ENCODE measurements around the gene ZSCAN2.

ZSCAN2 gene

DNA sequence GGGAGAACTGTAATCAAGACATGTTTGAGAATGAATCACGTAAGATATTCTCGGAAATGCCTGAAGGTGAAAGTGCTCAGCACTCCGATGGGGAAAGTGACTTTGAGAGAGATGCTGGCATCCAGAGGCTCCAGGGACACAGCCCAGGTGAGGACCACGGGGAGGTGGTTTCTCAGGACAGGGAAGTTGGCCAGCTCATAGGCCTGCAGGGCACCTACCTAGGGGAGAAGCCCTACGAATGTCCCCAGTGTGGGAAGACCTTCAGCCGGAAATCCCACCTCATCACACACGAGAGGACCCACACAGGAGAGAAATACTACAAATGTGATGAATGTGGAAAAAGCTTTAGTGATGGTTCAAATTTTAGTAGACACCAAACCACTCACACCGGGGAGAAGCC is 19.8 kb downstream of the ZSCAN2 start:
- TF ChIP-seq, protein P1, sequence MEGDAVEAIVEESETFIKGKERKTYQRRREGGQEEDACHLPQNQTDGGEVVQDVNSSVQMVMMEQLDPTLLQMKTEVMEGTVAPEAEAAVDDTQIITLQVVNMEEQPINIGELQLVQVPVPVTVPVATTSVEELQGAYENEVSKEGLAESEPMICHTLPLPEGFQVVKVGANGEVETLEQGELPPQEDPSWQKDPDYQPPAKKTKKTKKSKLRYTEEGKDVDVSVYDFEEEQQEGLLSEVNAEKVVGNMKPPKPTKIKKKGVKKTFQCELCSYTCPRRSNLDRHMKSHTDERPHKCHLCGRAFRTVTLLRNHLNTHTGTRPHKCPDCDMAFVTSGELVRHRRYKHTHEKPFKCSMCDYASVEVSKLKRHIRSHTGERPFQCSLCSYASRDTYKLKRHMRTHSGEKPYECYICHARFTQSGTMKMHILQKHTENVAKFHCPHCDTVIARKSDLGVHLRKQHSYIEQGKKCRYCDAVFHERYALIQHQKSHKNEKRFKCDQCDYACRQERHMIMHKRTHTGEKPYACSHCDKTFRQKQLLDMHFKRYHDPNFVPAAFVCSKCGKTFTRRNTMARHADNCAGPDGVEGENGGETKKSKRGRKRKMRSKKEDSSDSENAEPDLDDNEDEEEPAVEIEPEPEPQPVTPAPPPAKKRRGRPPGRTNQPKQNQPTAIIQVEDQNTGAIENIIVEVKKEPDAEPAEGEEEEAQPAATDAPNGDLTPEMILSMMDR (conservative IDR thresholded peaks at IDR 0.05), result no peak
- no peak for TF ChIP-seq ZFX (IDR thresholded peaks at IDR 0.05)
- H3K27ac ChIP-seq, result no peak overlapping the region

DNA sequence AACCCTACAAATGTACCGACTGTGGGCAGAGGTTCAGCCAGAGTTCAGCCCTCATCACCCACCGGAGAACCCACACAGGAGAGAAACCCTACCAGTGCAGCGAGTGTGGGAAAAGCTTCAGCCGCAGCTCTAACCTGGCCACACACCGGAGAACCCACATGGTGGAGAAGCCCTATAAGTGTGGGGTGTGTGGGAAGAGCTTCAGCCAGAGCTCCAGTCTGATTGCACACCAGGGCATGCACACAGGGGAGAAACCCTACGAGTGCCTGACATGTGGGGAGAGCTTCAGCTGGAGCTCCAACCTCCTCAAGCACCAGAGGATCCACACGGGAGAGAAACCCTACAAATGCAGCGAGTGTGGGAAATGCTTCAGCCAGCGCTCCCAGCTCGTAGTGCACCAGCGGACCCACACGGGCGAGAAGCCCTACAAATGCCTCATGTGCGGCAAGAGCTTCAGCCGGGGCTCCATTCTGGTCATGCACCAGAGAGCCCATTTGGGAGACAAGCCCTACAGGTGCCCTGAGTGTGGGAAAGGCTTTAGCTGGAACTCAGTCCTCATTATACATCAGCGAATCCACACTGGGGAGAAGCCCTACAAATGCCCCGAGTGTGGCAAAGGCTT is 20.7 kb downstream of the ZSCAN2 start:
- TF ChIP-seq, protein P1 (conservative IDR thresholded peaks at IDR 0.05), result no peak
- no peak for TF ChIP-seq ZFX (IDR thresholded peaks at IDR 0.05)
- no peak overlapping the region for H3K27ac ChIP-seq

DNA sequence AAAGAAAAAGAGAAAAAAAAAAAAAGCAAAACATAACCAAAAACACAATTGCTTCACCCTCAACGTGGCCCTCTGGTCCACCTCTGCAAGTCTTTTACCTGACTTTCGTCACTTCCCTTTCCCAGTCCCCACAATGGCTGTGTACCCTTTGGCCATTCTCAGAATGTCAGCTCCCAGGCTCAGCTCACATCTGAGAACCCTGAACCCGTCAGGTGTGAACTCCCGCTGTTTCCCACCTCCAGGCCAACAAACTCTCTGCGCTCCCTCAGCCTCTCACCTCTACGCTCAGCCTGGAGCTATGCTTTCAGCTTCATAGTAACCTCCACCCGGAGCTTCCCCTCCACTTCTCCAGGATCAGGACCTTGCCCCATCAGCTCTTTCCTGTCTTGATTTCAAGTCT is 23.6 kb downstream of the ZSCAN2 start:
- TF ChIP-seq ZFX (IDR thresholded peaks at IDR 0.05), result no peak
- TF ChIP-seq, protein P1 (conservative IDR thresholded peaks at IDR 0.05), result no peak
- H3K27ac ChIP-seq, result no peak overlapping the region

DNA sequence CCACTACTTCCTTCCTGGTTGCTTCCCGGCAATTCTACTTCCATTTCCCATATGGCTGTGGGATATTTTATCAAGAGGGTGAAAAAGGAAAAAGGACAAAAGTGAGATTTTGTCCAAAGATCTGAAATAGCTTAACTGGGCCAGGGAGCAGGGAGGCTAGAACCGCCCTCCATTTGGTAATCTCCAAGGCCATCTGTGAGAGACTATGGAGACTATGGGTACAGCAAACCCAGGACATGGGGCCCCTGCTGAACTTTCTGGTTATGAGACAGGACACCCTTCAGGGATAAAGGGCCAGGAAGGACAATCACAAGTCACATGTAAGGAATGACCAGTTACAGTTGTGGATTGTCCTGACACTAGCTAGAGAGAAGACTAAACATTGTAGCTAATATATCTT is 24.3 kb downstream of the ZSCAN2 start:
- TF ChIP-seq ZFX (IDR thresholded peaks at IDR 0.05), result no peak
- TF ChIP-seq, protein P1 (conservative IDR thresholded peaks at IDR 0.05), result no peak
- no peak overlapping the region for H3K27ac ChIP-seq

- no peak overlapping the region for H3K27ac ChIP-seq
- TF ChIP-seq, protein P1 (conservative IDR thresholded peaks at IDR 0.05), result no peak
- no peak for TF ChIP-seq ZFX (IDR thresholded peaks at IDR 0.05)
Observed at GRCh38 chr15:84629033-84629432, 28.2 kb downstream of the ZSCAN2 start.

DNA sequence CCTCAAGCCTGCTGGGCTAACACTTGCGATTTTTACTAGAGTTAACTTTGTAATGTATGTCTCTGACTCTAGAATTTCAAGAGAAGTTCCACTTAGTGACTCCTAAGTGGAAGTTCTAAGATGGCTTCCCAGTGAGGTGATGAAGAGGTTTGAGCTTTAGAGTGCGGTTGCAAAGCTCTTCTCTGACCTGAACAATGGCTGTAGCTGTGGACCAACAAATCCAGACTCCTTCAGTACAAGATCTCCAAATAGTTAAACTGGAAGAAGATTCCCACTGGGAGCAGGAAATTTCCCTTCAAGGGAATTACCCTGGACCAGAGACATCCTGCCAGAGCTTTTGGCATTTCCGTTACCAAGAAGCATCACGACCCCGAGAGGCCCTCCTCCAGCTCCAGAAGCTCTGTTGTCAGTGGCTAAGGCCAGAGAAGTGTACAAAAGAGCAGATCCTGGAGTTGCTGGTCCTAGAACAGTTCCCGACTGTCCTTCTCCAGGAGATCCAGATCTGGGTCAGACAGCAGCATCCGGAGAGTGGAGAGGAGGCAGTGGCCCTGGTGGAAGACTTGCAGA is 31.0 kb downstream of the ZSCAN2 start:
- H3K27ac ChIP-seq, result peak overlapping the region; percentile 56
- TF ChIP-seq ZFX (IDR thresholded peaks at IDR 0.05), result no peak
- TF ChIP-seq, protein P1 (conservative IDR thresholded peaks at IDR 0.05), result no peak

- H3K27ac ChIP-seq, result peak overlapping the region; percentile 42; the same call in 1 of the 2 replicates
Observed at GRCh38 chr15:84633311-84634227, 32.8 kb downstream of the ZSCAN2 start.

More at GRCh38 chr15:84633311-84634227, 32.8 kb downstream of the ZSCAN2 start:
- peak; percentile 79 for TF ChIP-seq ZFX (IDR thresholded peaks at IDR 0.05)
- TF ChIP-seq, protein P1 (conservative IDR thresholded peaks at IDR 0.05), result no peak; the same call in 1 of the 2 replicates
